HEK293T (cell line): ENCODE data around the gene ORC2.

Experiments
- CTCF ChIA-PET: fragments of 350-600 bp; formaldehyde crosslinking; extraction: SDS; loops from one replicate; lab custom pipeline; 2021; ENCODE audit warnings: antibody characterized with exemption, inconsistent platforms; lab: Yijun Ruan, JAX
- POLR2A ChIA-PET: fragments of 350-600 bp; formaldehyde crosslinking; extraction: SDS; loops from one replicate; lab custom pipeline; 2020; ENCODE audit warnings: antibody characterized with exemption, inconsistent platforms; lab: Yijun Ruan, JAX
- DNase-seq: peaks from one replicate; pipeline ENCODE4 v3.0.0; 2012; ENCODE audit warnings: mixed read lengths; ENCODE audit errors: extremely low spot score
- ARNT ChIP-seq: fragments of 450-650 bp; IDR thresholded peaks from 2 replicates; pipeline ENCODE4 v1.6.1; 2017; ENCODE audit warnings: mild to moderate bottlenecking
- BHLHE40 ChIP-seq: fragments of 450-650 bp; IDR thresholded peaks from 2 replicates; pipeline ENCODE4 v1.6.1; 2016; ENCODE audit warnings: mild to moderate bottlenecking, moderate library complexity, borderline replicate concordance
- CTBP1 ChIP-seq: fragments of 450-650 bp; IDR thresholded peaks from 2 replicates; pipeline ENCODE4 v1.6.1; 2016; ENCODE audit warnings: borderline replicate concordance
- ELF4 ChIP-seq: fragments of 450-650 bp; IDR thresholded peaks from 2 replicates; pipeline ENCODE4 v1.6.1; 2017; ENCODE audit warnings: antibody characterized with exemption
- FOXA1 ChIP-seq: fragments of 450-650 bp; IDR thresholded peaks from 2 replicates; pipeline ENCODE4 v1.6.1; 2016; ENCODE audit warnings: mild to moderate bottlenecking
- FOXK2 ChIP-seq: fragments of 450-650 bp; IDR thresholded peaks from 2 replicates; pipeline ENCODE4 v1.6.1; 2016; ENCODE audit warnings: mild to moderate bottlenecking
- FOXM1 ChIP-seq: fragments of 450-650 bp; IDR thresholded peaks from 2 replicates; pipeline ENCODE4 v1.6.1; 2017; ENCODE audit warnings: mild to moderate bottlenecking, borderline replicate concordance
- HDGF ChIP-seq: fragments of 450-650 bp; IDR thresholded peaks from 2 replicates; pipeline ENCODE4 v1.6.1; 2017; ENCODE audit warnings: antibody characterized with exemption, borderline replicate concordance
- L3MBTL2 ChIP-seq: fragments of 450-650 bp; conservative IDR thresholded peaks from 2 replicates; pipeline ENCODE4 v1.6.1; 2016; ENCODE audit warnings: mild to moderate bottlenecking
- LEF1 ChIP-seq: fragments of 450-650 bp; IDR thresholded peaks from 2 replicates; pipeline ENCODE4 v1.6.1; 2017; ENCODE audit warnings: mild to moderate bottlenecking, borderline replicate concordance
- NFRKB ChIP-seq: fragments of 450-650 bp; IDR thresholded peaks from 2 replicates; pipeline ENCODE4 v1.6.1; 2016; ENCODE audit warnings: mild to moderate bottlenecking, moderate library complexity
- SP1 ChIP-seq: fragments of 450-650 bp; IDR thresholded peaks from 2 replicates; pipeline ENCODE4 v1.6.1; 2017
- SUZ12 ChIP-seq: fragments of 450-650 bp; IDR thresholded peaks from 2 replicates; pipeline ENCODE4 v1.6.1; 2016; ENCODE audit warnings: mild to moderate bottlenecking
- TARDBP ChIP-seq: fragments of 450-650 bp; IDR thresholded peaks from 2 replicates; pipeline ENCODE4 v1.6.1; 2016
- ZNF384 ChIP-seq: fragments of 450-650 bp; IDR thresholded peaks from 2 replicates; pipeline ENCODE4 v1.6.1; 2016
- TF ChIP-seq, protein P1 (sequence below): fragments of 450-650 bp; IDR thresholded peaks from 2 replicates; pipeline ENCODE4 v1.6.1; 2016

The ORC2 gene

DNA sequence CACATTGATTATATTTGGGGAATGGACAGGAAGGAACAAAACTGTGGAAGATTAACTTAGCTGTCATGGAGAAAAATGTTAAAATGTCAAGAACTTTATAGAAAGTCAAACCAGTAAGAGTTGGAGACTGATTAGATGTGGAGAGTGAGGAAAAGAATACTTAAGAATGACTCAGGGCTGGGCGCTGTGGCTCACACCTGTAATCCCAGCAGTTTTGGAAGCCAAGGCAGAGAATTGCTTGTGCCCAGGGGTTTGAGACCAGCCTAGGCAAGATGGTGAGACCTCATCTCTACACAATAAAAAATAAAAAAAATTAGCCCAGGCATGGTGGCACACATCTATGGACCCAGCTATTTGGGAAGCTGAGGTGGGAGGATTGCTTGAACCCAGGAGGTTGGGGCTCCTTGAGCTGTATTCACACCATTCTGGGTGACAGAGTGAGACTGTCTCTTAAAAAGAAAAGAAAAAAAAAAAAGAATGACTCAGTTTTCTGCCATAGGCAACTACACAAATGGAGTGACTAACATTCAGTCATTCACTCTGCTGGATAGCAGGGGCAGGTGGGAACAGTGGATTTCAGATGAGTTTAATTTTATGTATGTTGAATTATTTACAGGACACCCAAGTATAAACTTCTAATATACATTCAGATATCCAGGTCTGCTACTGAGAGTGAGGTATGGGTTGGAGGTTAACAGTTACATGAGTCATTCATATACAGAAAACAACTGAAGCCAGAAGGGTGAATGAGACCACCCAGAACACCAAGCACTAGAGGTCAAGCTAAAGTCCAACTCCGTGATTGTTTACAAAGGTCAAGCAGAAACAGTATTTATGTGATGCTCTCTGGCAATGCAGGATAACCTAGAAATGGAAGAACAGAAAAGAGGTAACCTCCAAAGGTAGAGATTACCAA is 33.9 kb downstream of the ORC2 start:
- TF ChIP-seq ARNT (no peak), FOXA1 (no peak), FOXK2 (no peak), CTBP1 (no peak), SP1 (no peak), TARDBP (no peak), HDGF (no peak), L3MBTL2 (no peak), BHLHE40 (no peak), FOXM1 (no peak), SUZ12 (no peak), LEF1 (no peak), ELF4 (no peak), ZNF384 (no peak), NFRKB (no peak)
- TF ChIP-seq, protein P1, sequence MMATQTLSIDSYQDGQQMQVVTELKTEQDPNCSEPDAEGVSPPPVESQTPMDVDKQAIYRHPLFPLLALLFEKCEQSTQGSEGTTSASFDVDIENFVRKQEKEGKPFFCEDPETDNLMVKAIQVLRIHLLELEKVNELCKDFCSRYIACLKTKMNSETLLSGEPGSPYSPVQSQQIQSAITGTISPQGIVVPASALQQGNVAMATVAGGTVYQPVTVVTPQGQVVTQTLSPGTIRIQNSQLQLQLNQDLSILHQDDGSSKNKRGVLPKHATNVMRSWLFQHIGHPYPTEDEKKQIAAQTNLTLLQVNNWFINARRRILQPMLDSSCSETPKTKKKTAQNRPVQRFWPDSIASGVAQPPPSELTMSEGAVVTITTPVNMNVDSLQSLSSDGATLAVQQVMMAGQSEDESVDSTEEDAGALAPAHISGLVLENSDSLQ, result no peak
- CTCF ChIA-PET, result no interaction called here
- no peak for DNase-seq
- POLR2A ChIA-PET, result interaction anchor here (1.0 kb wide), 1 partner anchor 40 kb away, joined by 3 read pairs; the partner anchor contains the start of genes NIF3L1 and PPIL3

DNA sequence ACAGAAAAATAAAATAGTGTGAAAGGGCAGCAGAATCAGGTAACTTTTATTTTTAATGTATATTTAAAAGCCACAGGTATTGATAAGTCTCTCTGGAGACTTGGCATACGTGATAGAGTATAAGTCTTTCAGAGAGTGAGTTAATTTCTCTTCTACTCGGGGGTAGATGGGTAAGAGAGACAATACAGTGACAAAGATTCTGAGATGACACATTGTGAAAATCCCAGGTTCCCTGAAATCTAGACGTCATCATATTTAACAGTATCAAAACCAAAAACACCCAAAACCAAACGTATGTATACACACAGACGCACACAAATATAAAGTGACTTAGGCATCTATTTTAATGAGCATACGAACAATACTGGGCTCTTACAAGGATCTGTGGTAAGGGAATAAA is 41.0 kb downstream of the ORC2 start:
- ChIA-PET CTCF (interaction anchor here (1.2 kb wide), 1 partner anchor 236 kb away, joined by 3 read pairs; no protein-coding TSS in a partner anchor), POLR2A (interaction anchor here (0.7 kb wide), 1 partner anchor 58 kb away, joined by 3 read pairs; the partner anchor contains the start of gene CLK1)
- TF ChIP-seq ELF4 (no peak), CTBP1 (no peak), L3MBTL2 (no peak), NFRKB (no peak)
- no peak for DNase-seq

DNA sequence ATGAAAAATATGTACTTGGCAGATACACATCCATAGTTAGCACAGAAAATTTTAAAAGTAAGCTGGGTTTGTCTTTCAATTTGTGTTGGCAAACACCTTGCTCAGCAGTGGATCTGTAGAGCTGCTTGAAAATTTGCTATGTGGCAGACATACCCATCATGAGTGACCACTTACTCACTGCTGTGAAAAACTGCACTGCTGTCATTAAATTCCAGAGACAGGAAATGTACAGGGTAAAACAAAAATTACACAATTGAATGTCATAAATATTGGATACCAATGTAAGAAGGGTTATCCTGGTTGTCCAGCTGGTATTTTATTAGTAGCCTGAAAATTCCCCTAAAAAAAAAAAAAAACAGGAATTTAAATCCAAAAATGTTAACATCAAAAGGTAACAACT is 49.8 kb downstream of the ORC2 start:
- no peak for DNase-seq
- no peak for TF ChIP-seq TARDBP
- TF ChIP-seq ELF4, result no peak
- no peak for TF ChIP-seq LEF1
- TF ChIP-seq FOXM1, result no peak
- TF ChIP-seq BHLHE40, result no peak
- no peak for TF ChIP-seq ZNF384
- TF ChIP-seq, protein P1, result no peak
- TF ChIP-seq SP1, result no peak
- POLR2A ChIA-PET, result no interaction called here
- CTCF ChIA-PET, result no interaction called here

DNA sequence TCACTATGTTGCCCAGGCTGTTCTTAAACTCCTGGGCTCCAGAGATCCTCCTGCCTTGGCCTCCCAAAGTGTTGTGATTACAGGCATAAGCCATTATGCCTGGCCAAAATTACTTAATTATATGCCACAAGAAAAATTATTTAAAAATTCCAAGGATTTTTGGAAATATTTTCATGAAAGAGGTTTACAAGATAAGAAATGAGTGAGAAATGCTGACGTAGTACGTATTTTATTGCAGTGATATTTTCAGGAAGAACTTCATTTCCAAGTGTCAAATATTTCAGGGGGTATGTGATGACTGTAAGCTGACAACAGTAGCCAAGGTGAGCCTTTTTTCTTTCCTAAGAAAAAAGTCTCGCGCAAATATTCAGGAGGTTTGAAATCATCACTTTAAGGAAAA is 53.5 kb downstream of the ORC2 start:
- CTCF ChIA-PET, result no interaction called here
- no peak for TF ChIP-seq TARDBP
- no peak for DNase-seq
- POLR2A ChIA-PET, result interaction anchor here (0.7 kb wide), 1 partner anchor 159 kb away, joined by 3 read pairs; no protein-coding TSS in a partner anchor

DNA sequence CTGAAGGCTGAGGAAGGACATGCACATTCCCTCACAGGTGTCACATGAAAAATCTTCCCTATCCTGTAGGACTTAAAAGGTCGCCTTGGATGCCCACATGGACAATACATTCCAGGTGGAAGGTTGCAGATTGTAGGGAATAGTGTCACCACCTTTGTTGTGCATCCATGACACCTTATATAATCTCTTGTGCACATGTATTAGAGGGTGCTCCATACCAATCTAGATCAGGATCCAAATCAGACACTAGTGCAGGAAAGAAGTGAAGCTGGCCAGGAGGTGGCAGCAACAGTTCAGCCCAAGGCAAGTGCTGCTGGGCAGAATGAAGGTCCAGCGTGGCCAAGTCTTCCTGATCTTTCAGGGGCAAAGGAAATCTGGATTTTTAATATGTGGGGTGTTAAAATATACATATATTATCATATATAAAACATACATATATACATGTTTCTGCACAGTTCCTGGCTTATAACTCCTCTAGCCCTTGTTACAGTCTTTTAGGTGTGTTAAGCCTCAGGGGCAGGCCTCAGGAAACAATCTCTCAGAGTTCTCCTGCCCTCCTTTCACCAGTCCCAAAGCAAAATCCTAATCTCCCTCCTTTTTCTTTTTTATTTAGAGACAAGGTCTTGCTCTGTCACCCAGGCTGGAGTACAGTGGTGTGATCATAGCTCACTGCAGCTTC is 57.7 kb downstream of the ORC2 start:
- peak; percentile 62 for DNase-seq
- TF ChIP-seq ELF4 (no peak), FOXK2 (no peak), FOXM1 (no peak), TARDBP (no peak), SUZ12 (no peak), NFRKB (no peak), LEF1 (no peak), BHLHE40 (no peak), FOXA1 (no peak), L3MBTL2 (no peak), ARNT (no peak), ZNF384 (no peak)
- TF ChIP-seq, protein P1, result no peak
- POLR2A ChIA-PET, result interaction anchor here (1.2 to 2.8 kb wide), 2 partner anchors 16 to 42 kb away, joined by 4 to 13 read pairs; partner anchors contain the start of genes CLK1, NIF3L1 and PPIL3

DNA sequence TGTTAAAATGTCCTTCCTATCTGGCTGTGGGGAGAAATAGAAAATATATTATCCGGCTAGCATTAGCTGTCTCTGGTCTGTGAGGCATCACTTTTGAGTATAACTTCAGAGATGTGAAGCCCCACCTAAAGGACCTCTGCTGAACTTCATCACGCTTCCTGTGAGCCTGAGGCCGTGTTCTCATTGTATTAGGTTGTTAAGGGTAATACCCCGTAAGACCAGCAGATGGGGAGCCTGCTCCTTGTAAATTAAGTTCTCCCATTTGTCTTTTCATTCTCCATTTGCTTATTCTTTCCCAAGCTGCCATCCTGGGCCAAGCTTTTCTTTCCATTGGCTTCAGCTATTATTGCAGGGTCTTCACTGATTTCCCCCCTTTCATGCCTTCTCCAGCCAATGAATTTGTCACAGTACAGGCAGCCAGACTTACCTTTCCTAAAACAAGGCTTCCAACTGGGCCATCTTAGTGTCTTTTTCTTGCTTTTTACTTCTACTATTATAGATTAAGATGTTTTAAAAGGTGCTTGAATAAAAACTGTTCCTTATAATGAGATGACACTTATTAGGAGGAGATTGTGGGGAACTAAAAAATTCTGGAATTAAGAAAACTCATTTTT is 61.9 kb downstream of the ORC2 start:
- TF ChIP-seq SP1 (no peak), ARNT (no peak), FOXM1 (no peak), FOXK2 (no peak), TARDBP (no peak), ELF4 (no peak), HDGF (no peak), ZNF384 (no peak), CTBP1 (no peak), FOXA1 (no peak)
- TF ChIP-seq, protein P1, result no peak
- peak; percentile 81 for DNase-seq
- POLR2A ChIA-PET, result interaction anchor here (1.4 kb wide), 1 partner anchor 12 kb away, joined by 9 read pairs; the partner anchor contains the start of genes NIF3L1 and PPIL3
- CTCF ChIA-PET, result interaction anchor here (0.5 to 1.2 kb wide), 3 partner anchors 256 to 1506 kb away, joined by 3 to 5 read pairs (median 3); no protein-coding TSS in a partner anchor

More for the DNA sequence above, 57.7 kb downstream of the ORC2 start:
- CTCF ChIA-PET, result interaction anchor here (0.7 to 2.9 kb wide), 5 partner anchors 9 to 272 kb away, joined by 3 to 22 read pairs (median 6); no protein-coding TSS in a partner anchor
